Immature natural killer cell (primary cell): ENCODE data around the gene RABGEF1. TPM values are rescaled to one million over a fixed set of nuclear protein-coding genes. Genes with fewer than 3 reads are reported as not detected.

Experiments
- polyA plus RNA-seq, 3 donors: library from polyadenylated mRNA; unstranded; fragments of 300-500 nt; fragmentation: Illumina TruSeq; gene quantifications; one replicate each; pipeline ENCODE4 v1.2.3, GENCODE V29; 2021

Gene RABGEF1
- polyA plus RNA-seq, 3 donors from 2014 or later, result 13.8 to 30.3 (median 22.6) TPM

Other genes with a start within 250 kb of the RABGEF1 start
- 10 to 100 TPM in 1 of 3 donors, 1 to 10 TPM in 2; 4.4 to 20.7 (median 7.5) TPM for gene KCTD7, start 111.9 kb upstream of the RABGEF1 start, polyA plus RNA-seq
- 100 to 1,000 TPM; 107 to 124 (median 114) TPM for gene TMEM248, start 180.5 kb downstream of the RABGEF1 start, polyA plus RNA-seq